Testis (tissue), 3 donors: ENCODE results near the gene PCK1. TPM values are rescaled to one million over a fixed set of nuclear protein-coding genes. Genes with fewer than 3 reads are reported as not detected.

Experiments used
- DNase-seq: peaks from one replicate; pipeline ENCODE4 v3.0.0-alpha.2; 2019
- H3K27ac ChIP-seq, 2 donors: fragments of 200-600 bp; sonication (generic); one replicate each; pipeline ENCODE4 v1.5.1; 2019
- H3K27me3 ChIP-seq: fragments of 200-600 bp; sonication (generic); one replicate; pipeline ENCODE4 v1.5.1; 2019
- H3K36me3 ChIP-seq: fragments of 200-600 bp; sonication (generic); one replicate; pipeline ENCODE4 v1.5.1; 2017; ENCODE audit warnings: low read depth; ENCODE audit errors: missing control alignments
- H3K4me1 ChIP-seq: fragments of 200-600 bp; sonication (generic); one replicate; pipeline ENCODE4 v1.5.1; 2019
- H3K4me3 ChIP-seq, 2 donors: fragments of 200-600 bp; sonication (generic); one replicate each; pipeline ENCODE4 v1.5.1; 2017 to 2019
- H3K9me3 ChIP-seq: fragments of 200-600 bp; sonication (generic); one replicate; pipeline ENCODE4 v1.5.1; 2017
- POLR2A ChIP-seq: fragments of 450-650 bp; IDR thresholded peaks from one replicate; pipeline ENCODE4 v1.6.1; 2017; ENCODE audit warnings: antibody characterized with exemption, mild to moderate bottlenecking, moderate library complexity
- WGBS, 2 donors: methylation state at CpG; one replicate each; pipeline ENCODE4 v1.1.5; 2018; 5-methylcytosine and 5-hydroxymethylcytosine counted together
- intact Hi-C: fragments of 100-400 bp; cut with DNase I; formaldehyde crosslinking; loops from one replicate; pipeline ENCODE4 v1.15.1; 2023; ENCODE audit warnings: low total_unique reads
- polyA plus RNA-seq: library from polyadenylated mRNA; stranded (reverse); fragments of 350-450 nt; fragmentation: Illumina TruSeq; extraction: RNeasy Lipid Tissue Mini Kit (QIAGEN cat#74804); gene quantifications from one replicate; pipeline ENCODE4 v1.2.3, GENCODE V29; 2014; ENCODE audit warnings: low read depth, low replicate concordance; ENCODE audit not compliant: insufficient read depth
- total RNA-seq, 2 donors: library from RNA; depleted of rRNA; stranded (reverse); fragments of >200 nt; gene quantifications; one replicate each; pipeline ENCODE4 v1.2.3, GENCODE V29; 2016
- TF ChIP-seq, protein P1 (sequence below), 3 experiments: fragments of 450-650 bp in 2 of 3; fragments of 200-600 bp in 1 of 3; sonication (generic) in 1 of 3; IDR thresholded peaks; one replicate each; pipeline ENCODE4 v1.5.1; 2016 to 2019; ENCODE audit warnings: antibody characterized with exemption in 3 of 3, mild to moderate bottlenecking in 2 of 3, moderate library complexity in 1 of 3

PCK1 gene
- total and polyA plus RNA-seq, 3 donors from 2014 or later = 0.19 to 3.1 (median 0.88) TPM

- Histone ChIP-seq H3K9me3 (no peaks in the 10 kb centered on the region), H3K27ac (no peak overlapping the region), H3K27me3 (no peaks in the 10 kb centered on the region), H3K4me3 (no peak overlapping the region), H3K36me3 (no peaks in the 10 kb centered on the region), H3K4me1 (no peaks in the 10 kb centered on the region)
- no peak for DNase-seq
- intact Hi-C loops = no loop called here
- TF ChIP-seq POLR2A = no peak
- TF ChIP-seq, protein P1, sequence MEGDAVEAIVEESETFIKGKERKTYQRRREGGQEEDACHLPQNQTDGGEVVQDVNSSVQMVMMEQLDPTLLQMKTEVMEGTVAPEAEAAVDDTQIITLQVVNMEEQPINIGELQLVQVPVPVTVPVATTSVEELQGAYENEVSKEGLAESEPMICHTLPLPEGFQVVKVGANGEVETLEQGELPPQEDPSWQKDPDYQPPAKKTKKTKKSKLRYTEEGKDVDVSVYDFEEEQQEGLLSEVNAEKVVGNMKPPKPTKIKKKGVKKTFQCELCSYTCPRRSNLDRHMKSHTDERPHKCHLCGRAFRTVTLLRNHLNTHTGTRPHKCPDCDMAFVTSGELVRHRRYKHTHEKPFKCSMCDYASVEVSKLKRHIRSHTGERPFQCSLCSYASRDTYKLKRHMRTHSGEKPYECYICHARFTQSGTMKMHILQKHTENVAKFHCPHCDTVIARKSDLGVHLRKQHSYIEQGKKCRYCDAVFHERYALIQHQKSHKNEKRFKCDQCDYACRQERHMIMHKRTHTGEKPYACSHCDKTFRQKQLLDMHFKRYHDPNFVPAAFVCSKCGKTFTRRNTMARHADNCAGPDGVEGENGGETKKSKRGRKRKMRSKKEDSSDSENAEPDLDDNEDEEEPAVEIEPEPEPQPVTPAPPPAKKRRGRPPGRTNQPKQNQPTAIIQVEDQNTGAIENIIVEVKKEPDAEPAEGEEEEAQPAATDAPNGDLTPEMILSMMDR (IDR thresholded peaks at IDR 0.05) = no peak
- WGBS, 2 donors = 90 to 91% methylated on average over 13 to 19 of the region's 20 CpGs
Measured at GRCh38 chr20:57616143-57616951, 55.4 kb downstream of the PCK1 start.

- TF ChIP-seq, protein P1 (IDR thresholded peaks at IDR 0.05) = no peak
- TF ChIP-seq POLR2A = no peak
- Histone ChIP-seq H3K27me3 (no peaks in the 10 kb centered on the region), H3K4me3 (no peak overlapping the region), H3K27ac (no peak overlapping the region), H3K4me1 (no peaks in the 10 kb centered on the region), H3K9me3 (no peaks in the 10 kb centered on the region), H3K36me3 (no peaks in the 10 kb centered on the region)
- WGBS, 2 donors = 88 to 94% methylated on average over 6 of the region's 6 CpGs
- DNase-seq = no peak
- intact Hi-C loops = no loop called here
Measured at GRCh38 chr20:57617079-57617795, 56.3 kb downstream of the PCK1 start.

Other genes with a start within 250 kb of the PCK1 start
- 10 to 100 TPM in 1 of 2 donors, 1 to 10 TPM in 1; 5.9 to 12.3 TPM for gene SPO11, start 231.3 kb upstream of the PCK1 start, total RNA-seq
- gene SPO11, start 231.3 kb upstream of the PCK1 start, polyA plus RNA-seq = 13.8 TPM
- 100 to 1,000 TPM; 111 to 157 TPM for gene RAE1, start 209.9 kb upstream of the PCK1 start, total RNA-seq
- 292 TPM for gene RAE1, start 209.9 kb upstream of the PCK1 start, polyA plus RNA-seq
- gene RBM38, start 169.7 kb upstream of the PCK1 start, total RNA-seq = 100 to 1,000 TPM; 108 to 114 TPM
- 69.6 TPM for gene RBM38, start 169.7 kb upstream of the PCK1 start, polyA plus RNA-seq
- 10 to 100 TPM; 24.8 to 33.9 TPM for gene CTCFL, start 36.0 kb upstream of the PCK1 start, total RNA-seq
- gene CTCFL, start 36.0 kb upstream of the PCK1 start, polyA plus RNA-seq = 19.8 TPM
- under 1 TPM in 1 of 2 donors, not detected in 1; 0.31 TPM for gene ZBP1, start 59.3 kb downstream of the PCK1 start, total RNA-seq
- 0.66 TPM for gene ZBP1, start 59.3 kb downstream of the PCK1 start, polyA plus RNA-seq
- 10 to 100 TPM in 1 of 2 donors, 1 to 10 TPM in 1; 8.1 to 12.1 TPM for gene PMEPA1, start 148.9 kb downstream of the PCK1 start, total RNA-seq
- gene PMEPA1, start 148.9 kb downstream of the PCK1 start, polyA plus RNA-seq = 16.8 TPM